CD14-positive monocyte (primary cell): Measurements from ENCODE around the gene PWWP2B. TPM values are rescaled to one million over a fixed set of nuclear protein-coding genes. Genes with fewer than 3 reads are reported as not detected.
A peak's percentile ranks its signal among the peaks of the same experiment; 100 is the strongest.

Experiments used
- DNase-seq, 3 donors: peaks; one replicate each; pipeline ENCODE4 v3.0.0-alpha.2; 2011 to 2022
- H2AFZ ChIP-seq: 2 replicates; pipeline ENCODE4 v1.6.0; 2012; ENCODE audit warnings: mild to moderate bottlenecking, low read depth, low read length, inconsistent platforms; ENCODE audit not compliant: insufficient read depth, poor library complexity, severe bottlenecking
- H3K27ac ChIP-seq, 2 donors: 1 replicate in 1 of 2; 2 replicates in 1 of 2; pipeline ENCODE4 v1.5.1; 2012 to 2013; ENCODE audit warnings: low read length in 2 of 2, control low read depth in 1 of 2, inconsistent platforms in 1 of 2, low read depth in 1 of 2, mild to moderate bottlenecking in 1 of 2
- H3K27me3 ChIP-seq, 2 donors: one replicate each; pipeline versions ENCODE4 v1.6.0 to v1.6.1; 2011 to 2013; ENCODE audit warnings: low read length in 2 of 2; ENCODE audit not compliant: control insufficient read depth in 2 of 2, insufficient read depth in 2 of 2
- H3K36me3 ChIP-seq, 2 donors: replicated peaks in 1 of 2; 1 replicate in 1 of 2; 2 replicates in 1 of 2; pipeline versions ENCODE4 v1.5.1 to v1.6.1; 2012 to 2013; ENCODE audit warnings: low read length in 2 of 2, control low read depth in 1 of 2, inconsistent platforms in 1 of 2, mild to moderate bottlenecking in 1 of 2; ENCODE audit not compliant: insufficient read depth in 2 of 2, control insufficient read depth in 1 of 2
- H3K4me1 ChIP-seq, 2 donors: 1 replicate in 1 of 2; 2 replicates in 1 of 2; pipeline versions ENCODE4 v1.5.1 to v1.6.1; 2012 to 2013; ENCODE audit warnings: low read length in 2 of 2, control low read depth in 1 of 2, inconsistent platforms in 1 of 2, mild to moderate bottlenecking in 1 of 2, moderate library complexity in 1 of 2; ENCODE audit not compliant: insufficient read depth in 2 of 2, control insufficient read depth in 1 of 2
- H3K4me2 ChIP-seq: replicated peaks from 2 replicates; pipeline ENCODE3; 2012; ENCODE audit warnings: low read length, moderate library complexity, mild to moderate bottlenecking; ENCODE audit not compliant: poor library complexity, severe bottlenecking; ENCODE audit errors: extremely low read depth
- H3K4me3 ChIP-seq, 3 experiments: fragments of 200-600 bp in 1 of 3; sonication (generic) in 1 of 3; replicated peaks in 1 of 3; 1 replicate in 2 of 3; 2 replicates in 1 of 3; pipeline ENCODE4 v1.5.1; 2011 to 2013; ENCODE audit warnings: low read length in 3 of 3, mild to moderate bottlenecking in 3 of 3, control low read depth in 2 of 3, low read depth in 2 of 3, inconsistent platforms in 1 of 3, moderate library complexity in 1 of 3
- H3K79me2 ChIP-seq: 2 replicates; pipeline ENCODE4 v1.6.0; 2012; ENCODE audit warnings: mild to moderate bottlenecking, control low read depth, inconsistent platforms, low read length, moderate library complexity; ENCODE audit not compliant: insufficient read depth
- H3K9ac ChIP-seq: 2 replicates; pipeline ENCODE4 v1.6.0; 2017; ENCODE audit warnings: low read length, mild to moderate bottlenecking; ENCODE audit not compliant: insufficient read depth, poor library complexity, severe bottlenecking
- H3K9me3 ChIP-seq, 2 donors: replicated peaks in 1 of 2; 1 replicate in 1 of 2; 2 replicates in 1 of 2; pipeline versions ENCODE4 v1.5.1 to v1.6.1; 2012 to 2013; ENCODE audit warnings: low read length in 2 of 2, control low read depth in 1 of 2; ENCODE audit not compliant: control insufficient read depth in 1 of 2, insufficient read depth in 1 of 2
- H4K20me1 ChIP-seq: 2 replicates; pipeline ENCODE4 v1.6.0; 2012; ENCODE audit warnings: mild to moderate bottlenecking, low read length, control low read depth, moderate library complexity; ENCODE audit not compliant: insufficient read depth
- H3K27ac Mint-ChIP-seq, 7 donors: one replicate each; pipeline ENCODE4 v1.8.0; 2020; ENCODE audit warnings: mild to moderate bottlenecking in 7 of 7, mixed read lengths in 7 of 7, moderate library complexity in 6 of 7, inconsistent platforms in 2 of 7
- H3K27me3 Mint-ChIP-seq, 3 donors: one replicate each; pipeline ENCODE4 v1.8.0; 2021 to 2022; ENCODE audit warnings: low read depth in 3 of 3, mild to moderate bottlenecking in 3 of 3, mixed read lengths in 3 of 3, moderate library complexity in 3 of 3, inconsistent platforms in 1 of 3
- H3K36me3 Mint-ChIP-seq, 2 donors: one replicate each; pipeline ENCODE4 v1.8.0; 2020; ENCODE audit warnings: mixed read lengths in 2 of 2, inconsistent platforms in 1 of 2, mild to moderate bottlenecking in 1 of 2
- H3K4me1 Mint-ChIP-seq: one replicate; pipeline ENCODE4 v1.8.0; 2020; ENCODE audit warnings: mild to moderate bottlenecking, mixed read lengths
- H3K4me3 Mint-ChIP-seq, 2 donors: one replicate each; pipeline ENCODE4 v1.8.0; 2020; ENCODE audit warnings: mild to moderate bottlenecking in 2 of 2, mixed read lengths in 2 of 2, moderate library complexity in 1 of 2
- H3K9me3 Mint-ChIP-seq, 7 donors: one replicate each; pipeline ENCODE4 v1.8.0; 2020 to 2022; ENCODE audit warnings: mixed read lengths in 7 of 7, mild to moderate bottlenecking in 6 of 7, moderate library complexity in 6 of 7, inconsistent platforms in 2 of 7
- WGBS: methylation state at CpG from one replicate; pipeline ENCODE4 v1.1.5; 2013; ENCODE audit warnings: missing lambda C conversion rate; ENCODE audit not compliant: insufficient coverage; 5-methylcytosine and 5-hydroxymethylcytosine counted together
- intact Hi-C, 2 donors: fragments of 100-400 bp; cut with micrococcal nuclease; formaldehyde crosslinking; loops; one replicate each; pipeline versions ENCODE4 v1.15.0 to v1.15.1; 2023
- polyA plus RNA-seq, 3 donors: library from polyadenylated mRNA; depleted of rRNA in 1 of 3; unstranded in 2 of 3; stranded (reverse) in 1 of 3; fragments of 300-500 nt in 2 of 3; fragments of >200 nt in 1 of 3; fragmentation: Illumina TruSeq in 2 of 3; gene quantifications; 1 replicate in 2 of 3; 2 replicates in 1 of 3; pipeline ENCODE4 v1.2.3, GENCODE V29; 2012 to 2021
- TF ChIP-seq, protein P1 (sequence below): fragments of 200-600 bp; IDR thresholded peaks from one replicate; pipeline ENCODE4 v1.8.0; 2022; ENCODE audit warnings: antibody characterized with exemption, mild to moderate bottlenecking

PWWP2B gene
- polyA plus RNA-seq, 3 donors: 2.4 to 6.9 (median 2.7) TPM

DNA sequence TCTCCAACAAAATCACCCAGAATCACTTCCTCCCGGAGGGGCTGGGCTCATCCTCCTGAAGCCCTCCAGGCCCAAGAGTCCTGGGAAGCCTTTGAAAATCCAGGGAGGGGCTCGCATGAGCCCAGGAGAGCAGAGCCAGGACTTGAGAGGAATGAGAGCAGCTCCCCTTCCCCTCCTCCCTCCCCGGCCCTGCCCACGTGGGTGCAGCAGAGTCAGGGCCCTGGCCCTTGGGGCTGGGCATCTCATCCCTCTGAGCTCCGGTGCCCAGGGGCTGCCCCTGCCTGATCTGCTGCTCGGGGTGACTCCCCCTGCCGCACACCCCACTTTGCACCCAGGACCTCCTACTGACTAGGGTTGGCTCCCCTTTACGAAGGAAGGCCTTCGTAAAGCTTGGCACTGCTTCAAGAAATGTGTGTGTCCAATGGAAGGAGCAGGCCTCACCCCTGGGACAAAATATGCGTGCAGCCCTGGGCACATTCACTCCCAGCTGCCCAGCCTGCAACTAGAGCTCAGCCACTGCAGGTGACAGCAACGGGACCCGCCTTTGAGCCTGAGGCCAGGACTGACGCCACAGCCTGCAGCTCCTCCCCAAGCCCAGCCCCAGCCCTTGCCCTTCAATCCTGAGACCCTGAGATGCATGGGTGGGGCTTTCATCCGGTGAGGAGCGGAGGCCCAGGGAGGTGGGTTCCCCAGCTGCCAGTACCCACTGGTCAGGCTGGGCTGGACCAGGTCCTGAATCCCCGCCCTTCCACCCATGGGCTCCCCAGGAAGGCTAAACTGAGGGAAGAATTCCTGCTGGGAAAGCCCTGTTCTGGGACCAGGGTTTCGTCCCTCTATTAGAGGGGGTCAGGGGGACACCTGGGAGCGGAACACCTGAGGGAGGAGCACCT is 21.8 kb downstream of the PWWP2B start:
- intact Hi-C loops: no loop called here
- DNase-seq: no peak
- H3K4me3 ChIP-seq: peak overlapping the region in 1 of 3 experiments; percentile 42
- H3K9me3 Mint-ChIP-seq: peaks cover 0 to 2% (median 0%) of the 10 kb centered on the region in 7 donors
- peak overlapping the region; percentile 34 for H3K9ac ChIP-seq
- H3K36me3 Mint-ChIP-seq: peaks cover 20 to 22% of the 10 kb centered on the region in 2 donors
- H3K27ac ChIP-seq: peak overlapping the region; percentile 84 to 96
- 54% methylated on average over 11 of the region's 18 CpGs for WGBS
- no peaks in the 10 kb centered on the region for H3K27me3 Mint-ChIP-seq
- H3K4me1 ChIP-seq: peaks cover 84 to 86% of the 10 kb centered on the region in 2 donors
- H3K27ac Mint-ChIP-seq: peak overlapping the region; percentile 79 to 92 (median 91)
- peak overlapping the region; percentile 43 to 57 for H3K4me3 Mint-ChIP-seq
- H3K36me3 ChIP-seq: peaks cover 6 to 22% of the 10 kb centered on the region in 2 donors
- TF ChIP-seq, protein P1, sequence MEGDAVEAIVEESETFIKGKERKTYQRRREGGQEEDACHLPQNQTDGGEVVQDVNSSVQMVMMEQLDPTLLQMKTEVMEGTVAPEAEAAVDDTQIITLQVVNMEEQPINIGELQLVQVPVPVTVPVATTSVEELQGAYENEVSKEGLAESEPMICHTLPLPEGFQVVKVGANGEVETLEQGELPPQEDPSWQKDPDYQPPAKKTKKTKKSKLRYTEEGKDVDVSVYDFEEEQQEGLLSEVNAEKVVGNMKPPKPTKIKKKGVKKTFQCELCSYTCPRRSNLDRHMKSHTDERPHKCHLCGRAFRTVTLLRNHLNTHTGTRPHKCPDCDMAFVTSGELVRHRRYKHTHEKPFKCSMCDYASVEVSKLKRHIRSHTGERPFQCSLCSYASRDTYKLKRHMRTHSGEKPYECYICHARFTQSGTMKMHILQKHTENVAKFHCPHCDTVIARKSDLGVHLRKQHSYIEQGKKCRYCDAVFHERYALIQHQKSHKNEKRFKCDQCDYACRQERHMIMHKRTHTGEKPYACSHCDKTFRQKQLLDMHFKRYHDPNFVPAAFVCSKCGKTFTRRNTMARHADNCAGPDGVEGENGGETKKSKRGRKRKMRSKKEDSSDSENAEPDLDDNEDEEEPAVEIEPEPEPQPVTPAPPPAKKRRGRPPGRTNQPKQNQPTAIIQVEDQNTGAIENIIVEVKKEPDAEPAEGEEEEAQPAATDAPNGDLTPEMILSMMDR: no peak
- peaks cover 55% of the 10 kb centered on the region for H3K79me2 ChIP-seq
- no peaks in the 10 kb centered on the region for H3K9me3 ChIP-seq
- H3K4me1 Mint-ChIP-seq: peaks cover 78% of the 10 kb centered on the region
- no peaks in the 10 kb centered on the region for H3K27me3 ChIP-seq
- H2AFZ ChIP-seq: no peak overlapping the region
- H3K4me2 ChIP-seq: peak overlapping the region; percentile 51
- no peaks in the 10 kb centered on the region for H4K20me1 ChIP-seq

DNA sequence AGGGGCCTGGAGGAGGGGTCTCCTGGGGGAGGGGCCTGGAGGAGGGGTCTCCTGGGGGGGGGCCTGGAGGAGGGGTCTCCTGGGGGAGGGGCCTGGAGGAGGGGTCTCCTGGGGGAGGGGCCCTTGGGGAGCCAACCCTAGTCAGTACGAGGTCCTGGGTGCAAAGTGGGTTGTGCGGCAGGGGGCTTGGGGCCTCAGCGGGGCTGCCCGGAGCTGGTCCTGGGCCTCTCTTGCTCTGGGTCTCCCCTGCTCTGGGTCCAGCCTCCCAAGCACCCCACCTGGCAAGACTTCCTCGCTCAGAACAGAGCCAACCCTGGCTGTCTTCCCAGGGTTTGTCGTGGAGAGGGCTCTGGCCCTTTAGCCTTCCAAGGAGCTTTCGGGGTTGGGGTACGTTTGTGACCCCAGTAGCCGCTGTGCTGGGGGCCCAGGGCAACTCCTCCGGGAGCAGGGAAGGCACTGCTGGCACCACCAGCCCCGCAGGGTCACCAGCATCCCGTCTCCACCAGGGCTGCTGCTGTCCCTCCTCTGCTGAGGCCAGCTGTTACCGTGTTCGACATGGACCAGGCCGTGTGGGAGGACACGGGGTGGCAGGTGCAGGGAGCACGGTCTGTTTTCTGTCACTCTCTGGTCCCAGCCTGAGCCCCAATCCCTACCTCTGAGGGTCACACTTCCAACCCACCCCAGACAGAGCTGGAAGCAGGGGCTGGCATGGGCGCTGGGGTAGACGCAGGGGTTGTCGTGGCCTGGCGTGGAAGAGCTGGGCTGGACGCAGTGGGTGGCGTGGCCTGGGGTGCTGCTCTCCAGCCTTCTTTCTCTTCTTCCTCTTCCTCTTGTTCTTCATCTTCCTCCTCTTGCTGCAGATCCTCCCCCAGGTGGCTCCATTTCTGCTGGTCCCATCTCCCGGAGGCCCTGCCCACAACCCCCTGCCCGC is 22.8 kb downstream of the PWWP2B start:
- Histone ChIP-seq H3K9me3 (no peaks in the 10 kb centered on the region), H3K36me3 (peaks cover 5 to 12% of the 10 kb centered on the region in 2 donors), H3K27ac (peak overlapping the region; percentile 91 to 96), H3K9ac (peak overlapping the region; percentile 78), H2AFZ (peak overlapping the region; percentile 46), H3K4me3 (peak overlapping the region in 1 of 3 experiments; percentile 70), H3K4me2 (peak overlapping the region; percentile 68), H3K79me2 (peaks cover 44% of the 10 kb centered on the region), H3K4me1 (peaks cover 85 to 87% of the 10 kb centered on the region in 2 donors), H4K20me1 (no peaks in the 10 kb centered on the region), H3K27me3 (no peaks in the 10 kb centered on the region)
- WGBS: 61% methylated on average over 15 of the region's 25 CpGs
- peaks cover 0 to 2% (median 0%) of the 10 kb centered on the region in 7 donors for H3K9me3 Mint-ChIP-seq
- peaks cover 10 to 13% of the 10 kb centered on the region in 2 donors for H3K36me3 Mint-ChIP-seq
- H3K4me3 Mint-ChIP-seq: peak overlapping the region; percentile 64 to 65
- H3K4me1 Mint-ChIP-seq: peaks cover 73% of the 10 kb centered on the region
- DNase-seq: peak in 2 of 3 donors; percentile 34 to 39
- intact Hi-C loops: loop anchor here in 1 of 2 donors (2.0 kb wide), 2 partner anchors 21 to 27 kb away; no protein-coding TSS in a partner anchor
- TF ChIP-seq, protein P1: no peak
- peak overlapping the region; percentile 91 to 99 (median 95) for H3K27ac Mint-ChIP-seq
- no peaks in the 10 kb centered on the region for H3K27me3 Mint-ChIP-seq
